Caco-2 (cell line): ENCODE data around the gene ANAPC1. TPM values are rescaled to one million over a fixed set of nuclear protein-coding genes. Genes with fewer than 3 reads are reported as not detected.
"Not testable (repeated sequence)": the region's sequence is repeated elsewhere in the genome, so short reads cannot be mapped to it uniquely, and the experiment has no call there.

Experiments
- BruUV-seq: library from RNA; stranded (reverse); fragments of 400-500 nt; replicated peaks from 2 replicates; lab custom pipeline; 2021; lab: Mats Ljungman, UMichigan
- CTCF ChIA-PET: fragments of 300-600 bp; sonication (Branson Sonifier 250); formaldehyde crosslinking; loops from one replicate; lab custom pipeline; 2022; ENCODE audit warnings: antibody characterized with exemption; lab: Charles Lee
- POLR2A ChIA-PET: fragments of 300-600 bp; sonication (Branson Sonifier 250); formaldehyde crosslinking; loops from one replicate; lab custom pipeline; 2022; ENCODE audit warnings: antibody characterized with exemption; lab: Charles Lee
- DNase-seq, 2 experiments: peaks; one replicate each; pipeline versions ENCODE4 v3.0.0 to v3.0.0-alpha.2; 2020 to 2022
- H3K27me3 ChIP-seq: replicated peaks from 2 replicates; pipeline ENCODE4 v1.6.0; 2011; ENCODE audit warnings: low read length; ENCODE audit not compliant: control insufficient read depth, insufficient read depth
- H3K36me3 ChIP-seq: 2 replicates; pipeline ENCODE4 v1.5.1; 2011; ENCODE audit warnings: low read length; ENCODE audit not compliant: control insufficient read depth, insufficient read depth
- H3K4me1 ChIP-seq: fragments of 250-450 bp; sonication (Bioruptor Pico); 2 replicates; pipeline ENCODE4 v1.5.1; 2020; ENCODE audit warnings: mild to moderate bottlenecking
- H3K4me3 ChIP-seq: 2 replicates; pipeline ENCODE4 v1.5.1; 2011; ENCODE audit warnings: low read depth, mild to moderate bottlenecking, control low read depth, low read length
- H3K9me3 ChIP-seq: fragments of 250-450 bp; sonication (Bioruptor Pico); 2 replicates; pipeline ENCODE4 v1.5.1; 2020; ENCODE audit warnings: mild to moderate bottlenecking, moderate library complexity
- H3K27ac Mint-ChIP-seq: one replicate; pipeline ENCODE4 v1.8.0; 2022; ENCODE audit warnings: mixed read lengths; ENCODE audit not compliant: unreplicated experiment
- H3K27me3 Mint-ChIP-seq: one replicate; pipeline ENCODE4 v1.8.0; 2022; ENCODE audit warnings: mixed read lengths; ENCODE audit not compliant: insufficient read depth, unreplicated experiment
- H3K36me3 Mint-ChIP-seq: one replicate; pipeline ENCODE4 v1.8.0; 2022; ENCODE audit warnings: mild to moderate bottlenecking, mixed read lengths; ENCODE audit not compliant: insufficient read depth, unreplicated experiment
- H3K4me1 Mint-ChIP-seq: one replicate; pipeline ENCODE4 v1.8.0; 2022; ENCODE audit warnings: low read depth, mixed read lengths; ENCODE audit not compliant: unreplicated experiment
- H3K4me3 Mint-ChIP-seq: one replicate; pipeline ENCODE4 v1.8.0; 2022; ENCODE audit warnings: mild to moderate bottlenecking, moderate library complexity, mixed read lengths; ENCODE audit not compliant: unreplicated experiment
- H3K9me3 Mint-ChIP-seq: one replicate; pipeline ENCODE4 v1.8.0; 2022; ENCODE audit warnings: mixed read lengths; ENCODE audit not compliant: unreplicated experiment
- intact Hi-C: fragments of 100-400 bp; cut with micrococcal nuclease; formaldehyde crosslinking; loops from one replicate; pipeline ENCODE4 v1.10.0; 2022; ENCODE audit not compliant: unreplicated experiment
- total RNA-seq: library from RNA; stranded (reverse); gene quantifications from 2 replicates; pipeline ENCODE4 v1.2.3, GENCODE V29; 2022
- TF ChIP-seq, protein P1 (sequence below), 2 experiments: fragments of 200-600 bp in 1 of 2; IDR thresholded peaks; 1 replicate in 1 of 2; 2 replicates in 1 of 2; pipeline versions ENCODE4 v1.5.1 to v1.8.0; 2011 to 2022; ENCODE audit warnings: antibody characterized with exemption in 1 of 2, control low read depth in 1 of 2, inconsistent platforms in 1 of 2, low read depth in 1 of 2, low read length in 1 of 2, mild to moderate bottlenecking in 1 of 2, moderate library complexity in 1 of 2; ENCODE audit not compliant: insufficient read depth in 1 of 2, severe bottlenecking in 1 of 2, unreplicated experiment in 1 of 2

The ANAPC1 gene
- total RNA-seq, 1 experiment from 2014 or later = 97.2 TPM

DNA sequence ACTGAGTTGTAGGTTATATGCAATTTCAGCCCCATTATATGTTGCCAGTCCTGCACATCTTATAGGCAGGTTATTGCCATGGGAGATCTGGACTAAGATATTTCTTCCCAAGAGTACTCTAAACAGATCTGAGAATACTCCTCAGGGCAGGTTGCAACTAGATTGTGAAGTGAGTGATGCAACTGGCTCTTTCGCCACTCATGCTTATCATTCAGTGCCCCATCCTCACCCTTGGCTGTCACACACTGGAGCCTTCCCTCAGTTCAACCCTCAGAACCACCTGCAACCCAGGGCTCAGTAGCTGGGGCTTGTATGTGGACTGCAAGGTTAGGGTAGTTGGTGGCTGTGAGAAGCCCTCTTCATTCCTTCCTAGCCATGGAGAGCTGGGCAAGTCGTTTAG is 28.6 kb upstream of the ANAPC1 start:
- Histone ChIP-seq H3K4me3 (no peak overlapping the region), H3K9me3 (no peaks in the 10 kb centered on the region), H3K27me3 (no peaks in the 10 kb centered on the region), H3K36me3 (peaks cover 2% of the 10 kb centered on the region; the same call in 1 of the 2 replicates), H3K4me1 (peaks cover 52% of the 10 kb centered on the region)
- no peak overlapping the region for H3K27ac Mint-ChIP-seq
- TF ChIP-seq, protein P1, sequence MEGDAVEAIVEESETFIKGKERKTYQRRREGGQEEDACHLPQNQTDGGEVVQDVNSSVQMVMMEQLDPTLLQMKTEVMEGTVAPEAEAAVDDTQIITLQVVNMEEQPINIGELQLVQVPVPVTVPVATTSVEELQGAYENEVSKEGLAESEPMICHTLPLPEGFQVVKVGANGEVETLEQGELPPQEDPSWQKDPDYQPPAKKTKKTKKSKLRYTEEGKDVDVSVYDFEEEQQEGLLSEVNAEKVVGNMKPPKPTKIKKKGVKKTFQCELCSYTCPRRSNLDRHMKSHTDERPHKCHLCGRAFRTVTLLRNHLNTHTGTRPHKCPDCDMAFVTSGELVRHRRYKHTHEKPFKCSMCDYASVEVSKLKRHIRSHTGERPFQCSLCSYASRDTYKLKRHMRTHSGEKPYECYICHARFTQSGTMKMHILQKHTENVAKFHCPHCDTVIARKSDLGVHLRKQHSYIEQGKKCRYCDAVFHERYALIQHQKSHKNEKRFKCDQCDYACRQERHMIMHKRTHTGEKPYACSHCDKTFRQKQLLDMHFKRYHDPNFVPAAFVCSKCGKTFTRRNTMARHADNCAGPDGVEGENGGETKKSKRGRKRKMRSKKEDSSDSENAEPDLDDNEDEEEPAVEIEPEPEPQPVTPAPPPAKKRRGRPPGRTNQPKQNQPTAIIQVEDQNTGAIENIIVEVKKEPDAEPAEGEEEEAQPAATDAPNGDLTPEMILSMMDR (IDR thresholded peaks at IDR 0.05; ENCODE audit: insufficient read depth in 1 of 2, low read depth in 1 of 2, low read length in 1 of 2, severe bottlenecking in 1 of 2, unreplicated experiment in 1 of 2) = no peak
- BruUV-seq = no TSS peak
- CTCF ChIA-PET = interaction anchor here (0.6 kb wide), 1 partner anchor 665 kb away, joined by 5 read pairs; no protein-coding TSS in a partner anchor
- H3K27me3 Mint-ChIP-seq = no peaks in the 10 kb centered on the region
- no peak overlapping the region for H3K4me3 Mint-ChIP-seq
- POLR2A ChIA-PET = no interaction called here
- H3K36me3 Mint-ChIP-seq = peaks cover 28% of the 10 kb centered on the region
- intact Hi-C loops = no loop called here
- no peaks in the 10 kb centered on the region for H3K9me3 Mint-ChIP-seq
- H3K4me1 Mint-ChIP-seq = peaks cover 49% of the 10 kb centered on the region
- DNase-seq = peak in 1 of 2 experiments; percentile 38

DNA sequence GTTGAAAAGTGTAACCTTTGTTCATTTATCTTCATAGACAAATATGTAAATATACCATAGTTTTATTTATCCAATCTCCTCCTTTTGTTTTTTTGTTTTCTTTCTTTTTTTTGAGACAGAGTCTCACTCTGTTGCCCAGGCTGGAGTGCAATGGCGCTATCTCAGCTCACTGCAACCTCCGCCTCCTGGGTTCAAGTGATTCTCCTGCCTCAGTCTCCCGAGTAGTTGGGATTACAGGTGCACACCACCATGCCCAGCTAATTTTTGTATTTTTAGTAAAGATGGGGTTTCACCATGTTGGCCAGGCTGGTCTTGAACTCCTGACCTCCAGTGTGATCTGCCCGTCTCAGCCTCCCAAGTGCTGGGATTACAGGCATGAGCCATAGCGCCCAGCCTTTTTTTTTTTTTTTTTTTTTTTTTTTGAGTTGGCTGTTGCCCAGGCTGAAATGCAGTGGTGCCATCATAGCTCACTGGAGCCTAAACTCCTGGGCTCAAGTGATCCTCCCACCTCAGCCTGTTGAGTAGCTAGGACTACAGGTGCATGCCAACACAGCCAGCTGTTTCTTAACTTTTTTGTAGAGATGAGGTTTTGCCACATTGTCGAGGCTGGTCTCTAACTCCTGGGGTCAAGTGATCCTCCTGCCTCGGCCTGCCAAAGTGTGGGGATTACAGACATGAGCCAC is 27.4 kb upstream of the ANAPC1 start:
- DNase-seq, H3K4me3 ChIP-seq, intact Hi-C loops, BruUV-seq, H3K27ac Mint-ChIP-seq, H3K4me3 Mint-ChIP-seq, H3K36me3 ChIP-seq, H3K27me3 ChIP-seq, H3K9me3 ChIP-seq, POLR2A ChIA-PET, H3K9me3 Mint-ChIP-seq, H3K27me3 Mint-ChIP-seq: not testable (repeated sequence)
- H3K4me1 ChIP-seq = peaks cover 62% of the 10 kb centered on the region
- CTCF ChIA-PET = interaction anchor here (0.7 to 0.9 kb wide), 2 partner anchors 10 to 136 kb away, joined by 3 to 4 read pairs; no protein-coding TSS in a partner anchor
- H3K4me1 Mint-ChIP-seq = peaks cover 45% of the 10 kb centered on the region
- H3K36me3 Mint-ChIP-seq = peaks cover 17% of the 10 kb centered on the region

DNA sequence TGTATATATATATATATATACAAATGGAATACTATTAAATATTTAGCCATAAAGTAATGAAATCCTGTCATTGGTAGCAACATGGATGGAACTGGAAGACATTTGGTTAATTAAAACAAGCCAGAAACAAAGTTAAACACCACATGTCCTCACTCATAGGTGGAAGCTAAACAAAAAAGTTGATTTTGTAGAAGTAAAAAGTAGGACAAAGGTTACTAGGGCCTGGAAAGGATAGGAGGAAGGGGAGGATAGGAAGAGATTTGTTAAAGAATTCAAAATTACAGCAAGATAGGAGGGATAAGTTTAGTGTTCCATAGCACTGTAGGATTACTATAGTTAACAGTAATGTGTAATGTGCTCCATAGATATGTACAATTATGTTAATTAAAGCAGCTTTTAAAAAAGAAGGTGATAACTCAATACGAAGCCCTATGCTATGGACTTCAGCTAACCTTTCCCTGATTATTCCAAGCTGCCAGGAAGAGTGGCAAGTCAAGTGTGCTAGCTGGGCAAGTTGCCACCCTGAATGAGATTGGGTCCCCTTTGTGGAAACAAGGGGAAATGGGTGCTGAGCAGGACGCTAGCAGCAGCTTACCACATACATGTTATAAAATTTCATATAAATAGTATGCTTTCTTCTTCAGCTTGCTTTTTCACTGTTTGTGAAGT is 26.8 kb upstream of the ANAPC1 start:
- Histone ChIP-seq H3K9me3 (no peaks in the 10 kb centered on the region), H3K27me3 (no peaks in the 10 kb centered on the region), H3K4me3 (no peak overlapping the region), H3K36me3 (no peaks in the 10 kb centered on the region; the same call in 1 of the 2 replicates), H3K4me1 (peaks cover 69% of the 10 kb centered on the region)
- no TSS peak for BruUV-seq
- CTCF ChIA-PET = interaction anchor here (0.9 to 1.8 kb wide), 2 partner anchors 9 to 23 kb away, joined by 3 to 4 read pairs; no protein-coding TSS in a partner anchor
- Mint-ChIP-seq H3K27me3 (no peaks in the 10 kb centered on the region), H3K9me3 (no peaks in the 10 kb centered on the region), H3K4me3 (no peak overlapping the region), H3K4me1 (peaks cover 48% of the 10 kb centered on the region), H3K27ac (peak overlapping the region; percentile 14), H3K36me3 (peaks cover 11% of the 10 kb centered on the region)
- DNase-seq = no peak
- intact Hi-C loops = no loop called here
- TF ChIP-seq, protein P1 (IDR thresholded peaks at IDR 0.05; ENCODE audit: insufficient read depth in 1 of 2, low read depth in 1 of 2, low read length in 1 of 2, severe bottlenecking in 1 of 2, unreplicated experiment in 1 of 2) = no peak
- POLR2A ChIA-PET = interaction anchor here (0.7 kb wide), 1 partner anchor 105 kb away, joined by 4 read pairs; no protein-coding TSS in a partner anchor

DNA sequence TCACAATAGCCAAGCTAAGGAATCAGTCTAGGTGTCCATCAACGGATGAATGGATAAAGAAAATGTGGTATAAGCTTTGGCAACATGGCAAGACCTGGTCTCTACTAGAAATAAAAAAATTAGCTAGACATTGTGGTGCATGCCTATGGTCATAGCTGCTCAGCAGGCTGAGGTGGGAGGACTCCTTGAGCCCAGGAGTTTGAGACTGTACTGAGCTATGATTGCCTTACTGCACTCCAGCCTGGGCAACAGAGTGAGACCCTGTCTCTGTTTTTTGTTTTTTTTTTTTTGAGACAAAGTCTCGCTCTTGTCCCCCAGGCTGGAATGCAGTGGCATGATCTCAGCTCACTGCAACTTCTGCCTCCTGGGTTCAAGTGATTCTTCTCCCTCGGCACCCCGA is 26.0 kb upstream of the ANAPC1 start:
- H3K27me3 Mint-ChIP-seq, POLR2A ChIA-PET, H3K9me3 Mint-ChIP-seq, BruUV-seq, H3K4me3 ChIP-seq, H3K4me3 Mint-ChIP-seq, DNase-seq, H3K36me3 ChIP-seq, H3K27me3 ChIP-seq, H3K9me3 ChIP-seq: not testable (repeated sequence)
- H3K4me1 Mint-ChIP-seq = peaks cover 48% of the 10 kb centered on the region
- peaks cover 72% of the 10 kb centered on the region for H3K4me1 ChIP-seq
- intact Hi-C loops = loop anchor here (1.0 kb wide), 1 partner anchor 9 kb away; no protein-coding TSS in a partner anchor
- CTCF ChIA-PET = interaction anchor here (1.8 kb wide), 1 partner anchor 22 kb away, joined by 4 read pairs; no protein-coding TSS in a partner anchor
- peaks cover 15% of the 10 kb centered on the region for H3K36me3 Mint-ChIP-seq
- H3K27ac Mint-ChIP-seq = peak overlapping the region; percentile 88
